Testis (tissue), 2 donors: Measurements from ENCODE around the gene HOXB3.

Experiments
- POLR2A ChIP-seq: fragments of 450-650 bp; IDR thresholded peaks from one replicate; pipeline ENCODE4 v1.6.1; 2017; ENCODE audit warnings: antibody characterized with exemption, mild to moderate bottlenecking, moderate library complexity
- TF ChIP-seq, protein P1 (sequence below), 3 experiments: fragments of 450-650 bp in 2 of 3; fragments of 200-600 bp in 1 of 3; sonication (generic) in 1 of 3; IDR thresholded peaks; one replicate each; pipeline ENCODE4 v1.5.1; 2016 to 2019; ENCODE audit warnings: antibody characterized with exemption in 3 of 3, mild to moderate bottlenecking in 2 of 3, moderate library complexity in 1 of 3

DNA sequence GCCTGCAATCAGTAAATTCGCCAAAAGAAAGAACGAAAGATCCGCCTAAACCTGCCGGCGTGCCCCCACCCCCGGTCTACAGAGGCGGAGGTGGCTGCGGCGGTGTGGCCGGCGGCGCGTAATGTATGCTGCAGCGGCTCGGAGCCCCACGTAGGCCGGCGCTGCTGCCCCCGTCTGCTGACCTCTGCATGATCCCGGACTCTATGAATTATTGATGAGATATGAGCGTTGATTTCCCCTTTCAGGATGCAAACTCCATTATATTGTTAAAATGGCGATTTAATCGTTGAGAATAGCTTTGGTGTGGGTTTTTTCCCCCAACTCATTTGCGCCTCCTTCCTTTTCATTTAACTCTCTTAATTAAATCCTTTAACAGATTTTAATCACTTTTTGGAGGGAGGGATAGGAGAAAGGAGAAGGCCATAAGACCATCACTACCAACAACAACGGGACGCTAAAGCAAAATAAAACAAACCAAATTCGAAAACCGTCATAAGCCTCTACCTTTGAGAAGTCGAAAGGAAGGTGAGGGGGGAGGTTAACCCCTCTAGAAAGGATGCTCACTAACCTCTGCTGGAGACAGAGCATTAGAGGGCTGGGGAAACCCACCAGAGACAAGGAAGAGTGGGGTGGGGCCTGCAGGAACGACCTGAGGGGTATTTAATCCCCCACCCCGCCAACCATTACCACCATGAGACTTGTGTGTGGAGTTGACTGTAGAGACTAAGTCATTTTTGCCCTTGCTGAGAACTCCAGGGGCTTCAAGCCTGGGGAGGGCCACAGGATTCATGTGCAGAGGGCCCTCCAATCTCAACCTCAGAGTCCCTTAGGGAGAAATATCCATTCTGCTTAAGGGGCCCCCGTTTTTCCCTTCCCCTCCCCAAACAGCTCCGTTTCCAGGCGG is 3.4 kb downstream of the HOXB3 start:
- no peak for TF ChIP-seq POLR2A
- TF ChIP-seq, protein P1, sequence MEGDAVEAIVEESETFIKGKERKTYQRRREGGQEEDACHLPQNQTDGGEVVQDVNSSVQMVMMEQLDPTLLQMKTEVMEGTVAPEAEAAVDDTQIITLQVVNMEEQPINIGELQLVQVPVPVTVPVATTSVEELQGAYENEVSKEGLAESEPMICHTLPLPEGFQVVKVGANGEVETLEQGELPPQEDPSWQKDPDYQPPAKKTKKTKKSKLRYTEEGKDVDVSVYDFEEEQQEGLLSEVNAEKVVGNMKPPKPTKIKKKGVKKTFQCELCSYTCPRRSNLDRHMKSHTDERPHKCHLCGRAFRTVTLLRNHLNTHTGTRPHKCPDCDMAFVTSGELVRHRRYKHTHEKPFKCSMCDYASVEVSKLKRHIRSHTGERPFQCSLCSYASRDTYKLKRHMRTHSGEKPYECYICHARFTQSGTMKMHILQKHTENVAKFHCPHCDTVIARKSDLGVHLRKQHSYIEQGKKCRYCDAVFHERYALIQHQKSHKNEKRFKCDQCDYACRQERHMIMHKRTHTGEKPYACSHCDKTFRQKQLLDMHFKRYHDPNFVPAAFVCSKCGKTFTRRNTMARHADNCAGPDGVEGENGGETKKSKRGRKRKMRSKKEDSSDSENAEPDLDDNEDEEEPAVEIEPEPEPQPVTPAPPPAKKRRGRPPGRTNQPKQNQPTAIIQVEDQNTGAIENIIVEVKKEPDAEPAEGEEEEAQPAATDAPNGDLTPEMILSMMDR (IDR thresholded peaks at IDR 0.05), result no peak
